Smooth muscle cell (in vitro differentiated cells): Measurements from ENCODE around the gene AP1S1. TPM values are rescaled to one million over a fixed set of nuclear protein-coding genes. Genes with fewer than 3 reads are reported as not detected.
A peak's percentile ranks its signal among the peaks of the same experiment; 100 is the strongest.

Source experiments
- DNase-seq: peaks from one replicate; lab custom pipeline; 2025; ENCODE audit not compliant: unreplicated experiment; lab: John Stamatoyannopoulos, UW
- H2AFZ ChIP-seq: fragments of 200-600 bp; sonication (generic); 2 replicates; pipeline ENCODE4 v1.6.0; 2016; ENCODE audit warnings: antibody characterized with exemption, low read depth, mild to moderate bottlenecking
- H3F3A ChIP-seq: fragments of 200-600 bp; sonication (generic); 2 replicates; pipeline ENCODE4 v1.6.0; 2017; ENCODE audit warnings: antibody characterized with exemption, low read depth
- H3K27ac ChIP-seq: fragments of 200-600 bp; sonication (generic); 2 replicates; pipeline ENCODE4 v1.5.1; 2016; ENCODE audit warnings: low read depth, mild to moderate bottlenecking
- H3K27me3 ChIP-seq: fragments of 200-600 bp; sonication (generic); 2 replicates; pipeline ENCODE4 v1.6.1; 2016; ENCODE audit warnings: low read depth, mild to moderate bottlenecking
- H3K36me3 ChIP-seq: fragments of 200-600 bp; sonication (generic); 2 replicates; pipeline ENCODE4 v1.5.1; 2016; ENCODE audit warnings: low read depth
- H3K4me1 ChIP-seq: fragments of 200-600 bp; sonication (generic); 2 replicates; pipeline ENCODE4 v1.5.1; 2016; ENCODE audit warnings: low read depth
- H3K4me2 ChIP-seq: fragments of 200-600 bp; sonication (generic); 2 replicates; pipeline ENCODE4 v1.6.0; 2016; ENCODE audit warnings: mild to moderate bottlenecking
- H3K4me3 ChIP-seq: fragments of 200-600 bp; sonication (generic); 2 replicates; pipeline ENCODE4 v1.5.1; 2016; ENCODE audit warnings: mild to moderate bottlenecking
- H3K79me2 ChIP-seq: fragments of 200-600 bp; sonication (generic); 2 replicates; pipeline ENCODE4 v1.6.0; 2016; ENCODE audit warnings: low read depth, mild to moderate bottlenecking
- H3K9ac ChIP-seq: fragments of 200-600 bp; sonication (generic); 2 replicates; pipeline ENCODE4 v1.6.0; 2016; ENCODE audit warnings: low read depth
- H3K9me3 ChIP-seq: fragments of 200-600 bp; sonication (generic); replicated peaks from 2 replicates; pipeline ENCODE4 v1.5.1; 2016; ENCODE audit warnings: low read depth
- H4K20me1 ChIP-seq: fragments of 200-600 bp; sonication (generic); 2 replicates; pipeline ENCODE4 v1.6.0; 2016; ENCODE audit warnings: low read depth
- WGBS: methylation state at CpG from one replicate; pipeline ENCODE4 v1.1.7; 2016; ENCODE audit warnings: low lambda C conversion rate; 5-methylcytosine and 5-hydroxymethylcytosine counted together
- polyA plus RNA-seq: library from polyadenylated mRNA; unstranded; fragments of >200 nt; fragmentation: Nextera tagmentation; extraction: Ambion mirVana; gene quantifications from 2 replicates; pipeline ENCODE4 v1.2.1, GENCODE V29; 2016
- total RNA-seq: library from RNA; depleted of rRNA; stranded (reverse); fragments of >200 nt; gene quantifications from 2 replicates; pipeline ENCODE4 v1.2.3, GENCODE V29; 2014
- TF ChIP-seq, protein P1 (sequence below): fragments of 200-600 bp; sonication (generic); IDR thresholded peaks from 2 replicates; pipeline ENCODE4 v1.5.1; 2017; ENCODE audit warnings: borderline replicate concordance, mild to moderate bottlenecking, antibody characterized with exemption; ENCODE audit not compliant: insufficient read depth, poor library complexity, severe bottlenecking

The AP1S1 gene
- total and polyA plus RNA-seq, 2 experiments from 2014 or later = 44.0 to 104 TPM

DNA sequence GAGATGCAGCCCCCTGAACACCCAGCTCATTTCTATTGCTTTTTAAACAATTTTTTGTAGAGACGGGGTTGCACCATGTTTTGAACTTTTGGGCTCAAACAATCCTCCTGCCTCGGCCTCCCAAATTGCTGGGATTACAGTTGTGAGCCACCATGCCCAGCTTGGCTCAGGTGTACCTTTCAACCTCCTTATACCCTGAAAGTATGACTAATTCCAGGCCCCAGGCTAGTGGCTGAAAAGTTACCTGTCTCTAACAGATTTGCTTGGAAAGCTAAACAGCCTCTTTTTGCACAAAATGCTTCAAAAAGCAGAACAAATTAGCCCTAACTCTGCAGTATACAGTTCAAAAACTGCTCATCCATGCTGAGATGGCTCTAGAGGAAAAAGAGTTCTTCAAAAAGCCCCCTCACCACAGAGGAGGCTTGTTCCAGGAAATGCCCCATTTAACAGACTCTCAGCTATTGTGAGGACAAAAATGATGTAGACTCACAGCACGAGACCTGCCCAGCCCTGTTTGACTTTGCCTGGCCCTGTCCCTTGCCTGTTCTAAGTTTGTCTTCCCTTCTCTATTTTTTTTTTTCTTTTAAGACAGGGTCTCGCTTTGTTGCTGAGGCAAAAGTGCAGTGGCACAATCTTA, 13.4 kb upstream of the AP1S1 start:
- Histone ChIP-seq H3K4me2 (no peak overlapping the region), H3K9me3 (no peaks in the 10 kb centered on the region), H3K4me3 (no peak overlapping the region), H3K27me3 (no peaks in the 10 kb centered on the region), H4K20me1 (no peaks in the 10 kb centered on the region), H3K27ac (peak overlapping the region; percentile 54), H3K4me1 (peaks cover 4% of the 10 kb centered on the region), H3K79me2 (no peaks in the 10 kb centered on the region), H2AFZ (no peak overlapping the region), H3F3A (peaks cover 14% of the 10 kb centered on the region), H3K9ac (no peak overlapping the region), H3K36me3 (no peaks in the 10 kb centered on the region)
- TF ChIP-seq, protein P1, sequence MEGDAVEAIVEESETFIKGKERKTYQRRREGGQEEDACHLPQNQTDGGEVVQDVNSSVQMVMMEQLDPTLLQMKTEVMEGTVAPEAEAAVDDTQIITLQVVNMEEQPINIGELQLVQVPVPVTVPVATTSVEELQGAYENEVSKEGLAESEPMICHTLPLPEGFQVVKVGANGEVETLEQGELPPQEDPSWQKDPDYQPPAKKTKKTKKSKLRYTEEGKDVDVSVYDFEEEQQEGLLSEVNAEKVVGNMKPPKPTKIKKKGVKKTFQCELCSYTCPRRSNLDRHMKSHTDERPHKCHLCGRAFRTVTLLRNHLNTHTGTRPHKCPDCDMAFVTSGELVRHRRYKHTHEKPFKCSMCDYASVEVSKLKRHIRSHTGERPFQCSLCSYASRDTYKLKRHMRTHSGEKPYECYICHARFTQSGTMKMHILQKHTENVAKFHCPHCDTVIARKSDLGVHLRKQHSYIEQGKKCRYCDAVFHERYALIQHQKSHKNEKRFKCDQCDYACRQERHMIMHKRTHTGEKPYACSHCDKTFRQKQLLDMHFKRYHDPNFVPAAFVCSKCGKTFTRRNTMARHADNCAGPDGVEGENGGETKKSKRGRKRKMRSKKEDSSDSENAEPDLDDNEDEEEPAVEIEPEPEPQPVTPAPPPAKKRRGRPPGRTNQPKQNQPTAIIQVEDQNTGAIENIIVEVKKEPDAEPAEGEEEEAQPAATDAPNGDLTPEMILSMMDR = no peak
- no peak for DNase-seq
- 78% methylated on average over 4 of the region's 4 CpGs for WGBS

DNA sequence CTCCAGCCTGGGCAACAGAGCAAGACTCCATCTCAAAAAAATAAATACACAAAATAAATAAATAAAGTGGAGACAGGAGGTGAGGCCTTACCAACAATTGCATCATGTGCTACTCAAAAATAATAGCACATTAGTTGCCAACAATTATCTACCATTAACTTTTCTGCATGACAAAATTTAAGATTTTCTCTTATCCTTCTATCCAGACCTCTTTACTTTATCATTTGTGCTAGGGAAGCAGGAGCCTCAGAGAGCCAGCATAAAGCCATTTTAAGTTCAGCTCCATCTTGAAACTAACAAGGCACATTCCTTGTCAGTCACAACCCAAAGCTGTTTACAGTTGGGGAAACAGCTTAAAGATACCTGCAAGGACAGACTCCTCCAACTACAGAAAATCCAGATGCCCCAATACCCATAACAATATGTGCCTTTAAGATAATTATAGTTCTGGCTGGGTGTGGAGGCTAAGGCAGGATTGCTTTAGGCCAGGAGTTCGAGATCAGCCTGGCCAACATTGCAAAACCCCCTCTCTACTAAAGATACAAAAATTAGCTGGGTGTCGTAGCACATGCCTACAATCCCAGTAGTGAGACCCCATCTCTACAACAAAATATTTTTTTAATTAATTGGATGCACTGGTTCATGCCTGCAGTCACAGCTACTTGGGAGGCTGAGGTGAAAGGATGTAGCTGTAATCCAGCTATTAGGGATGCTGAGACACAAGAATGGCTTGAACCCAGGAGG, 2.2 kb upstream of the AP1S1 start:
- no peaks in the 10 kb centered on the region for H3F3A ChIP-seq
- no peaks in the 10 kb centered on the region for H3K36me3 ChIP-seq
- TF ChIP-seq, protein P1 = no peak
- H3K79me2 ChIP-seq = no peaks in the 10 kb centered on the region
- no peak overlapping the region for H3K4me3 ChIP-seq
- 72% methylated on average over 2 of the region's 2 CpGs for WGBS
- peaks cover 8% of the 10 kb centered on the region for H4K20me1 ChIP-seq
- H3K9me3 ChIP-seq = no peaks in the 10 kb centered on the region
- H3K27ac ChIP-seq = no peak overlapping the region
- H3K4me2 ChIP-seq = no peak overlapping the region
- H3K9ac ChIP-seq = no peak overlapping the region
- H3K4me1 ChIP-seq = peaks cover 6% of the 10 kb centered on the region
- DNase-seq = no peak
- no peak overlapping the region for H2AFZ ChIP-seq
- no peaks in the 10 kb centered on the region for H3K27me3 ChIP-seq

DNA sequence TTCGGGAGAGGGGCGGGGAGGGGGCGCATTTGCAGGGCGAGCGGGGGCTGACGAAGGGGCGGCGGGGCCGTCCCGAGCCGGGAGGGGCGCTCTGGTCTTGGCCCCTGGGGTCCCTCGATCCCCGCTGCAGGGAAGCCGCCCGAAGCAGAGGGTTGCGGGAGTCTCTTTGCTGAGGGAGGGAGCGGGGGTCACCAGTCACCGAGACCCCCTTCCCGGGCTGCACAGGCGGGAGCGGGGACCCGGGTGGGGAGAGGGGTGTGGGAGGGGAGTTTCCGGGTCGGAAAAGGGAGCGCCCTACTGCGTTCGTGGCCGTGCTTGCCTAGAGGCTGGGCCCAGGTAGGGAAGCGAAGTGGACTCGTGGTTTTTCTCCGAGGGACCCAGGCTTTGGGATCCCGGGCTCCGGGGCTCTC, 422 bp downstream of the AP1S1 start:
- WGBS = 0% methylated on average over 13 of the region's 34 CpGs
- no peak for DNase-seq
- H3K4me2 ChIP-seq = peak overlapping the region; percentile 97
- no peaks in the 10 kb centered on the region for H3K27me3 ChIP-seq
- peak overlapping the region; percentile 58 for H2AFZ ChIP-seq
- no peaks in the 10 kb centered on the region for H3F3A ChIP-seq
- peak overlapping the region; percentile 96 for H3K4me3 ChIP-seq
- H4K20me1 ChIP-seq = peaks cover 32% of the 10 kb centered on the region
- no peaks in the 10 kb centered on the region for H3K36me3 ChIP-seq
- H3K27ac ChIP-seq = no peak overlapping the region
- peaks cover 6% of the 10 kb centered on the region for H3K4me1 ChIP-seq
- TF ChIP-seq, protein P1 = no peak
- H3K9ac ChIP-seq = peak overlapping the region; percentile 78
- no peaks in the 10 kb centered on the region for H3K79me2 ChIP-seq
- H3K9me3 ChIP-seq = no peaks in the 10 kb centered on the region

DNA sequence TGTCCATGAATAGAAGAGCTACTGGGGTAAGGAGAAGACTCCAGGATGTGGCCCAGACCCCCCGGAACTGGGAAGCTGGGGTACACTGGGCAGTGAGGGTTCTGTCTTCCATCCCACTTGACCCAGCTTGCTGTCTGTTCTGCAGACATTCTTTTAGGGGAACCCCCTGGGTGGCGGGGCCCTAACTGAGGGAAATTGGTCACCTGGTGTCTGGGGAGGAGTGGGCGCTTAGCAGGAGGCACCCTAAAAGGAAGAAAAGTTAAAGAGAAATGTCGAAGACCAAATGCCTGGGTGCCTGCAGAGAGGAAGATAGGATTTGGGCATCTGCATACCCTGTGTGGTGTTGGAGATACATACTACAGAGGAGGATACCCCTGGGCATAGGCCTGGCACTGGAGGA, 1.0 kb downstream of the AP1S1 start:
- Histone ChIP-seq H3F3A (no peaks in the 10 kb centered on the region), H4K20me1 (peaks cover 37% of the 10 kb centered on the region), H3K36me3 (no peaks in the 10 kb centered on the region), H3K79me2 (no peaks in the 10 kb centered on the region), H3K9ac (peak overlapping the region; percentile 78), H3K27ac (no peak overlapping the region), H2AFZ (no peak overlapping the region), H3K27me3 (no peaks in the 10 kb centered on the region), H3K4me3 (peak overlapping the region; percentile 96), H3K4me2 (peak overlapping the region; percentile 97), H3K4me1 (peaks cover 6% of the 10 kb centered on the region), H3K9me3 (no peaks in the 10 kb centered on the region)
- no peak for DNase-seq
- TF ChIP-seq, protein P1 = no peak
- 63% methylated on average over 4 of the region's 4 CpGs for WGBS
